ENCODE data around the gene ACSS1.

DNA sequence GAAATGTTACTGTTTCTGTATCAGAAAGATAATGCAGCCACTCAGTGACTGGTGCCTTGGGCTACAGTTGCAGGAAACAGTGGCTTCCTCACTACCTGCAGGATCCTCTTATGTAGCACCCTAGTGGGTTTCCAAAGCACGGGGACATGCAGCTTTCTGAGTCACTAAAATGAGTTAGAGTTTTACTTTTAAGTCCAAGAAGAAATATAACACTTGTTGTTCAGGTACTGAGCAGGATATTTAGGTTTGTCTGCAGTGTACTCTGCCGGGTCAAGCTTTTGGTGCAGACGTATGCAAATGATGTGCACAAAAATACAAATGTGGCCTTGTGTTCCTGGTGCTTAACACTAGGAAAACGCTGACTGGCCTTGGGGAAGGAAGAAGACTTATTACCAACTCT, 22.0 kb downstream of the ACSS1 start:
- TF ChIP-seq, protein P1, sequence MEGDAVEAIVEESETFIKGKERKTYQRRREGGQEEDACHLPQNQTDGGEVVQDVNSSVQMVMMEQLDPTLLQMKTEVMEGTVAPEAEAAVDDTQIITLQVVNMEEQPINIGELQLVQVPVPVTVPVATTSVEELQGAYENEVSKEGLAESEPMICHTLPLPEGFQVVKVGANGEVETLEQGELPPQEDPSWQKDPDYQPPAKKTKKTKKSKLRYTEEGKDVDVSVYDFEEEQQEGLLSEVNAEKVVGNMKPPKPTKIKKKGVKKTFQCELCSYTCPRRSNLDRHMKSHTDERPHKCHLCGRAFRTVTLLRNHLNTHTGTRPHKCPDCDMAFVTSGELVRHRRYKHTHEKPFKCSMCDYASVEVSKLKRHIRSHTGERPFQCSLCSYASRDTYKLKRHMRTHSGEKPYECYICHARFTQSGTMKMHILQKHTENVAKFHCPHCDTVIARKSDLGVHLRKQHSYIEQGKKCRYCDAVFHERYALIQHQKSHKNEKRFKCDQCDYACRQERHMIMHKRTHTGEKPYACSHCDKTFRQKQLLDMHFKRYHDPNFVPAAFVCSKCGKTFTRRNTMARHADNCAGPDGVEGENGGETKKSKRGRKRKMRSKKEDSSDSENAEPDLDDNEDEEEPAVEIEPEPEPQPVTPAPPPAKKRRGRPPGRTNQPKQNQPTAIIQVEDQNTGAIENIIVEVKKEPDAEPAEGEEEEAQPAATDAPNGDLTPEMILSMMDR (IDR thresholded peaks at IDR 0.05) = no peak
- TF ChIP-seq POLR2A (IDR thresholded peaks at IDR 0.05) = no peak

Measured in upper lobe of left lung (tissue), 4 donors.